CD4-positive, alpha-beta memory T cell (primary cell): Measurements from ENCODE around the gene MAP3K19. TPM values are rescaled to one million over a fixed set of nuclear protein-coding genes. Genes with fewer than 3 reads are reported as not detected.

Experiments
- CTCF ChIA-PET: fragments of 350-600 bp; sonication (Branson Sonifier 250); formaldehyde crosslinking; loops from one replicate; lab custom pipeline; 2021; ENCODE audit warnings: inconsistent platforms; ENCODE audit not compliant: partially characterized antibody; lab: Charles Lee
- POLR2A ChIA-PET: fragments of 350-600 bp; sonication (Branson Sonifier 250); formaldehyde crosslinking; loops from one replicate; lab custom pipeline; 2021; ENCODE audit not compliant: partially characterized antibody; lab: Charles Lee
- DNase-seq, 5 donors: peaks; one replicate each; pipeline versions ENCODE4 v3.0.0 to v3.0.0-alpha.2; 2020 to 2022; ENCODE audit warnings: mixed read lengths in 1 of 5
- H3K27ac ChIP-seq: one replicate; pipeline ENCODE4 v1.7.0; 2013; ENCODE audit warnings: low read depth, low read length
- H3K27me3 ChIP-seq: 2 replicates; pipeline ENCODE4 v1.7.0; 2013; ENCODE audit warnings: mild to moderate bottlenecking, low read length, moderate library complexity; ENCODE audit not compliant: insufficient read depth
- H3K36me3 ChIP-seq: 2 replicates; pipeline ENCODE4 v1.7.0; 2013; ENCODE audit warnings: mild to moderate bottlenecking, low read length, moderate library complexity; ENCODE audit not compliant: insufficient read depth
- H3K4me1 ChIP-seq: 2 replicates; pipeline ENCODE4 v1.7.0; 2013; ENCODE audit warnings: mild to moderate bottlenecking, low read length, moderate library complexity; ENCODE audit not compliant: insufficient read depth
- H3K4me3 ChIP-seq, 2 donors: one replicate each; pipeline ENCODE4 v1.7.0; 2013; ENCODE audit warnings: low read length in 2 of 2, mild to moderate bottlenecking in 1 of 2
- H3K9me3 ChIP-seq, 2 donors: one replicate each; pipeline ENCODE4 v1.7.0; 2013; ENCODE audit warnings: low read length in 2 of 2, control low read depth in 1 of 2; ENCODE audit not compliant: control insufficient read depth in 1 of 2
- H3K27ac Mint-ChIP-seq, 7 donors: one replicate each; pipeline ENCODE4 v1.8.0; 2020 to 2021; ENCODE audit warnings: mixed read lengths in 7 of 7, mild to moderate bottlenecking in 6 of 7, inconsistent platforms in 3 of 7, moderate library complexity in 3 of 7
- H3K27me3 Mint-ChIP-seq, 2 donors: one replicate each; pipeline ENCODE4 v1.8.0; 2020 to 2021; ENCODE audit warnings: mixed read lengths in 2 of 2
- H3K36me3 Mint-ChIP-seq, 2 donors: one replicate each; pipeline ENCODE4 v1.8.0; 2020 to 2021; ENCODE audit warnings: mixed read lengths in 2 of 2, inconsistent platforms in 1 of 2, mild to moderate bottlenecking in 1 of 2
- H3K4me1 Mint-ChIP-seq, 4 donors: one replicate each; pipeline ENCODE4 v1.8.0; 2020 to 2021; ENCODE audit warnings: mixed read lengths in 4 of 4, mild to moderate bottlenecking in 1 of 4
- H3K4me3 Mint-ChIP-seq, 8 donors: one replicate each; pipeline ENCODE4 v1.8.0; 2020 to 2021; ENCODE audit warnings: mixed read lengths in 8 of 8, mild to moderate bottlenecking in 7 of 8, moderate library complexity in 6 of 8, inconsistent platforms in 3 of 8
- H3K9me3 Mint-ChIP-seq, 8 donors: one replicate each; pipeline ENCODE4 v1.8.0; 2020 to 2021; ENCODE audit warnings: mixed read lengths in 8 of 8, mild to moderate bottlenecking in 5 of 8, inconsistent platforms in 3 of 8, moderate library complexity in 1 of 8
- intact Hi-C: fragments of 100-400 bp; cut with micrococcal nuclease; formaldehyde crosslinking; loops from one replicate; pipeline ENCODE4 v1.15.1; 2023
- polyA plus RNA-seq, 2 donors: library from polyadenylated mRNA; unstranded; fragments of 300-500 nt; fragmentation: Illumina TruSeq; gene quantifications; one replicate each; pipeline ENCODE4 v1.2.3, GENCODE V29; 2021
- total RNA-seq, 2 experiments: library from RNA; stranded (reverse); gene quantifications; one replicate each; pipeline ENCODE4 v1.2.3, GENCODE V29; 2021

The MAP3K19 gene
- total and polyA plus RNA-seq, 4 experiments from 2014 or later: not detected

DNA sequence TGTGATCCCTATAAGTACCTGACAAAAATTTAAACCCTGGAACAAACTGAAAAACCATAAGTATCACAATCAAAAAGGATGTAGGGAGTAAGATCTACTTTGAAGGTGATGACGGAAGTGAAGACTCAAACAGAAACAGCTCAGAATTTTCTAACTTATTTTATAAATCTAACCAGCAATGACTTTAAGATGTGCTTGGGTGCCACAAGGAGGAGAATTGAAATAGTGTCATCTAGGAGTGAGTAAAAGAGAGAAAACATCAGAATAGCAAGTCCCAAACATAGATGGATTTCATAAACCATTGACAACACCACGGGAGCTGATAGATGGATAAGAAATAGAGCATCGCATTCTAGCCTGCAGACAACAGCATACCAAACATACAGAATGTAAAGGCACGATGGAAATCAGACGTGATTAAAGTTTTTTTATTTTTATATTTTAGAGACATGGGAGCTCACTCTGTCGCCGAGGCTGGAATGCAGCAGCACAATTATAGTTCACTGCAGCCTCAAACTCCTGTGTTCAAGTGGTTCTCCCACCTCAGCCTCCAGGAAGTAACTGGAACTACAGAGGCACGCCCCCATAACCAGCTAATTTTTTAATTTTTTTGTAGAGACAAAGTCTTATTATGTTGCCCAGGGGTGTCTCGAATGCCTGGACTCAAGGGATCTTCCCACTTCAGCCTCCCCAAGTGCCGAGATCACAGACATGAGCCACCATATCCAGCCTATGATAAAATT is 36.9 kb downstream of the MAP3K19 start:
- no peak overlapping the region for H3K27ac Mint-ChIP-seq
- ChIA-PET CTCF (interaction anchor here (2.1 to 2.3 kb wide), 2 partner anchors 9 to 699 kb away, joined by 6 to 11 read pairs; no protein-coding TSS in a partner anchor), POLR2A (no interaction called here)
- no peak overlapping the region for H3K4me3 Mint-ChIP-seq
- H3K36me3 Mint-ChIP-seq: no peaks in the 10 kb centered on the region
- intact Hi-C loops: no loop called here
- Histone ChIP-seq H3K36me3 (no peaks in the 10 kb centered on the region), H3K27ac (no peak overlapping the region), H3K4me3 (no peak overlapping the region), H3K27me3 (no peaks in the 10 kb centered on the region), H3K9me3 (no peaks in the 10 kb centered on the region), H3K4me1 (no peaks in the 10 kb centered on the region)
- H3K4me1 Mint-ChIP-seq: peaks cover 0 to 3% (median 0%) of the 10 kb centered on the region in 4 donors
- peaks cover 0 to 1% (median 0%) of the 10 kb centered on the region in 8 donors for H3K9me3 Mint-ChIP-seq
- H3K27me3 Mint-ChIP-seq: peaks cover 5 to 17% of the 10 kb centered on the region in 2 donors
- no peak for DNase-seq

DNA sequence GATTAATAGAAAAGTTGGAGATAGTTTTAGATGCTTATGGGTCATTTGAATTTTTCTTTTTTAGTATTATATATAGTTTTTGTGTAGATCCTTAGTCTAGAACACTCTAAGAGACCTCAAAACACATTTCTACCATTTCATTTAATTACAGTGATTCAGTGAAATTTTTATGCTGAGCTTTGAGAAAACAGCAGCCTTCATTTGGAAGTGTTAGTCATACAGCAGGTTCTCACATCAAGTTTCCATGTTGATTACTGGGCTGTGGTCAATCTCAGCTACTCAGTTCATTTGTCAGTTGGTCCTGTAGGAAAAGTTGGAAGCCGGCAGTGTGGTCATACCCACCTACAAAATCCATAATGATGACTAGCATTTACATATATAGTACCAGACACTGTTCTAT is 37.9 kb downstream of the MAP3K19 start:
- peaks cover 10 to 24% of the 10 kb centered on the region in 2 donors for H3K27me3 Mint-ChIP-seq
- DNase-seq: no peak
- Histone ChIP-seq H3K27me3 (no peaks in the 10 kb centered on the region), H3K36me3 (no peaks in the 10 kb centered on the region), H3K4me3 (no peak overlapping the region), H3K27ac (no peak overlapping the region), H3K4me1 (no peaks in the 10 kb centered on the region), H3K9me3 (no peaks in the 10 kb centered on the region)
- peaks cover under 1 to 4% (median 2%) of the 10 kb centered on the region in 4 donors for H3K4me1 Mint-ChIP-seq
- H3K36me3 Mint-ChIP-seq: no peaks in the 10 kb centered on the region
- H3K27ac Mint-ChIP-seq: no peak overlapping the region
- intact Hi-C loops: no loop called here
- peaks cover 0 to 1% (median 0%) of the 10 kb centered on the region in 8 donors for H3K9me3 Mint-ChIP-seq
- ChIA-PET CTCF (interaction anchor here (0.9 to 2.3 kb wide), 3 partner anchors 8 to 700 kb away, joined by 3 to 11 read pairs (median 6); no protein-coding TSS in a partner anchor), POLR2A (no interaction called here)
- H3K4me3 Mint-ChIP-seq: no peak overlapping the region

- no peaks in the 10 kb centered on the region for H3K36me3 ChIP-seq
- no peaks in the 10 kb centered on the region for H3K27me3 ChIP-seq
- Mint-ChIP-seq H3K27me3 (peaks cover 9 to 24% of the 10 kb centered on the region in 2 donors), H3K27ac (no peak overlapping the region), H3K4me3 (no peak overlapping the region), H3K36me3 (no peaks in the 10 kb centered on the region), H3K4me1 (peaks cover 2 to 7% (median 5%) of the 10 kb centered on the region in 4 donors), H3K9me3 (peaks cover 0 to 1% (median 0%) of the 10 kb centered on the region in 8 donors)
- H3K27ac ChIP-seq: no peak overlapping the region
- CTCF ChIA-PET: interaction anchor here (0.8 to 4.6 kb wide), 9 partner anchors 12 to 1379 kb away, joined by 3 to 39 read pairs (median 4); partner anchors contain the start of genes R3HDM1 and ZRANB3
- DNase-seq: no peak
- POLR2A ChIA-PET: no interaction called here
- intact Hi-C loops: loop anchor here (2.0 kb wide), 1 partner anchor 467 kb away; no protein-coding TSS in a partner anchor
- no peaks in the 10 kb centered on the region for H3K9me3 ChIP-seq
- H3K4me1 ChIP-seq: no peaks in the 10 kb centered on the region
- H3K4me3 ChIP-seq: no peak overlapping the region
These were observed 41.5 kb downstream of the MAP3K19 start for GRCh38 chr2:135005753-135006152.

DNA sequence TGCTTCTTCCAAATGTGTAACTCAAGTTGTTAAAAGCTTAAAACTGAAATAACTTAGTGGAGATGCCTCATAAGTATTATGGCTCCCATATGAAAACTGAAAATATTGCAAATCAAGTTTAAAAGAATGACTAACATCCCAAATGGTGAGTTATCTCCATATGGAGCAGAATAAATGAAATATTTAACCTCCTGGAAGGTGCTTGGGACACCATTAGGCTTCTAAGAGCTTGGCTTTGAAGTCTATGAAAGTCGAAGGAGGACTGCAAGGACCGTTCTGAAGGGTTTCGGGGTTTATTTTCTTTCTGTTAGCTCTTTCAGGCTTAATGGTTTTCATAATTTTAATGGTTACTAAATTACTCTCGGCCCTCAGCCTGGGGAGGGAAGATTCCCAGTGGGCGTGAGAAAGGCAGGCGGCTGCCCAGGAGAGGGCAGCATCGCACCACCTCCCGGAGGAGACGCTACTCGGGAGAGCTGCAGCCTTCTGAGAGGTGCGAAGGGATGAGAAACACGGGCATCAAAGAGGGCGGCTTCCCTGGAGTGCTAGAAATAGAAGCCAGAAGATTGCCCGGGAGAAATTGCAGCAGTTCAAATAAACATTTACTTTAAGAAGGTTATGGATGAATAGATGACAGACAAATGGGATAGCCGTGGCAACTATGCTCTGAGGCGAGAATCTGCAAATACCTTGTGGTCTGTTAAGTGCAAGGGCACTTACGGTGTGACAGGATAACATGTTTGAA is 43.1 kb downstream of the MAP3K19 start:
- no peaks in the 10 kb centered on the region for H3K36me3 Mint-ChIP-seq
- Histone ChIP-seq H3K27me3 (no peaks in the 10 kb centered on the region), H3K4me3 (no peak overlapping the region), H3K9me3 (no peaks in the 10 kb centered on the region), H3K36me3 (no peaks in the 10 kb centered on the region), H3K4me1 (no peaks in the 10 kb centered on the region), H3K27ac (no peak overlapping the region)
- peak; percentile 48 to 67 (median 62) for DNase-seq
- intact Hi-C loops: loop anchor here (1.0 to 5.0 kb wide), 6 partner anchors 163 to 793 kb away; partner anchors contain the start of genes R3HDM1 and ZRANB3
- ChIA-PET POLR2A (interaction anchor here (0.9 kb wide), 1 partner anchor 706 kb away, joined by 3 read pairs; no protein-coding TSS in a partner anchor), CTCF (interaction anchor here (0.6 to 5.9 kb wide), 43 partner anchors 10 to 793 kb away, joined by 3 to 157 read pairs (median 4); partner anchors contain the start of genes R3HDM1 and ZRANB3)
- peak overlapping the region in 3 of 8 donors; percentile 8 to 20 (median 17) for H3K4me3 Mint-ChIP-seq
- H3K9me3 Mint-ChIP-seq: no peaks in the 10 kb centered on the region
- peak overlapping the region in 1 of 7 donors; percentile 52 for H3K27ac Mint-ChIP-seq
- peaks cover 8 to 20% of the 10 kb centered on the region in 2 donors for H3K27me3 Mint-ChIP-seq
- H3K4me1 Mint-ChIP-seq: peaks cover 2 to 6% (median 5%) of the 10 kb centered on the region in 4 donors

DNA sequence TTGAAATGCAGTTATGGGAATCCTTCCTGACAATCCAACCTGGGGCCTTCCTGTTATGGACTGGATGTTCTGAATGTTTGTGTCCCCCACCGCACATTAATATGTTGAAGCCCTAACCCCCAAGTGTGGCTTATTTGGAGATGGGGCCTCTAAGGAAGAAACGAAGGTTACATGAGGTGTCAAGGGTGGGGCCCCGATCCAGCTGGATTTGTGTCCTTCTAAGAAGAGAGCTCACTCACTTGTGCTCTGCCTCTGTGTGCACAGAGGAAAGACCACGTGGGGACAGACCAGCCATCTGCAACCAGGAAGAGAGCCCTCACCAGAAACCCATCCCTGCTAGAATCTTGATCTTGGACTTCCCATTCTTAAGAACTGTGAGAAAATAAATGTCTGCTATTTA is 44.4 kb downstream of the MAP3K19 start:
- H3K4me3 Mint-ChIP-seq: no peak overlapping the region
- peaks cover 10 to 20% of the 10 kb centered on the region in 2 donors for H3K27me3 Mint-ChIP-seq
- H3K36me3 Mint-ChIP-seq: no peaks in the 10 kb centered on the region
- H3K27ac ChIP-seq: no peak overlapping the region
- POLR2A ChIA-PET: no interaction called here
- no peak for DNase-seq
- no peaks in the 10 kb centered on the region for H3K27me3 ChIP-seq
- no peaks in the 10 kb centered on the region for H3K9me3 Mint-ChIP-seq
- H3K4me1 ChIP-seq: no peaks in the 10 kb centered on the region
- H3K4me1 Mint-ChIP-seq: peaks cover 2 to 6% (median 5%) of the 10 kb centered on the region in 4 donors
- H3K4me3 ChIP-seq: no peak overlapping the region
- H3K36me3 ChIP-seq: no peaks in the 10 kb centered on the region
- intact Hi-C loops: loop anchor here (5.0 kb wide), 2 partner anchors 164 to 529 kb away; partner anchors contain the start of genes R3HDM1 and ZRANB3
- CTCF ChIA-PET: interaction anchor here (0.8 to 5.9 kb wide), 10 partner anchors 9 to 795 kb away, joined by 3 to 157 read pairs (median 12); no protein-coding TSS in a partner anchor
- H3K27ac Mint-ChIP-seq: no peak overlapping the region
- no peaks in the 10 kb centered on the region for H3K9me3 ChIP-seq

GRCh38 chr2:134999521-134999920 is 47.7 kb downstream of the MAP3K19 start:
- no peak for DNase-seq
- no peaks in the 10 kb centered on the region for H3K36me3 ChIP-seq
- H3K4me1 ChIP-seq: no peaks in the 10 kb centered on the region
- Mint-ChIP-seq H3K4me3 (no peak overlapping the region), H3K4me1 (peaks cover 2 to 5% (median 5%) of the 10 kb centered on the region in 4 donors), H3K27me3 (peaks cover 5 to 6% of the 10 kb centered on the region in 2 donors), H3K36me3 (no peaks in the 10 kb centered on the region), H3K27ac (no peak overlapping the region), H3K9me3 (no peaks in the 10 kb centered on the region)
- intact Hi-C loops: no loop called here
- no peaks in the 10 kb centered on the region for H3K27me3 ChIP-seq
- H3K27ac ChIP-seq: no peak overlapping the region
- H3K9me3 ChIP-seq: no peaks in the 10 kb centered on the region
- CTCF ChIA-PET: interaction anchor here (1.1 to 5.9 kb wide), 2 partner anchors 9 to 710 kb away, joined by 3 to 157 read pairs; no protein-coding TSS in a partner anchor
- no peak overlapping the region for H3K4me3 ChIP-seq
- POLR2A ChIA-PET: no interaction called here
